Panc1 (cell line): ENCODE results near the gene CDH23. TPM values are rescaled to one million over a fixed set of nuclear protein-coding genes. Genes with fewer than 3 reads are reported as not detected.

Source experiments
- ATAC-seq: fragments of 200-7000 bp; cut with Tn5 transposase; 2 replicates; pipeline ENCODE4 v1.9.1; 2020; ENCODE audit warnings: mild to moderate bottlenecking, moderate library complexity
- BruUV-seq: library from RNA; stranded (reverse); fragments of 400-500 nt; replicated peaks from 2 replicates; lab custom pipeline; 2021; lab: Mats Ljungman, UMichigan
- CTCF ChIA-PET: fragments of 300-600 bp; sonication (Branson Sonifier 250); formaldehyde crosslinking; loops from one replicate; lab custom pipeline; 2022; ENCODE audit warnings: antibody characterized with exemption; lab: Charles Lee
- POLR2A ChIA-PET: fragments of 300-600 bp; sonication (Branson Sonifier 250); formaldehyde crosslinking; loops from one replicate; lab custom pipeline; 2022; ENCODE audit warnings: antibody characterized with exemption; lab: Charles Lee
- DNase-seq: peaks from one replicate; pipeline ENCODE4 v3.0.0-alpha.2; 2010; ENCODE audit warnings: low read depth, low spot score
- H3K27ac ChIP-seq: 2 replicates; pipeline ENCODE4 v1.5.1; 2011; ENCODE audit warnings: mild to moderate bottlenecking, low read length, inconsistent platforms
- H3K27me3 ChIP-seq: fragments of 200-500 bp; sonication (Bioruptor generic); 2 replicates; pipeline ENCODE4 v1.6.0; 2014; ENCODE audit warnings: low read length, inconsistent platforms; ENCODE audit not compliant: control insufficient read depth, insufficient read depth
- H3K36me3 ChIP-seq: fragments of 200-500 bp; sonication (Bioruptor generic); 2 replicates; pipeline ENCODE4 v1.5.1; 2014; ENCODE audit warnings: inconsistent platforms, mild to moderate bottlenecking, low read length, moderate library complexity; ENCODE audit not compliant: control insufficient read depth, insufficient read depth
- H3K4me1 ChIP-seq: 2 replicates; pipeline ENCODE4 v1.5.1; 2011; ENCODE audit warnings: inconsistent platforms, mild to moderate bottlenecking, low read length, moderate library complexity; ENCODE audit not compliant: control insufficient read depth, insufficient read depth
- H3K4me3 ChIP-seq, 2 experiments: 2 replicates each; pipeline ENCODE4 v1.5.1; 2011 to 2012; ENCODE audit warnings: low read depth in 2 of 2, low read length in 2 of 2, mild to moderate bottlenecking in 2 of 2, inconsistent platforms in 1 of 2, moderate library complexity in 1 of 2
- H3K9me3 ChIP-seq: fragments of 200-500 bp; sonication (Bioruptor generic); 2 replicates; pipeline ENCODE4 v1.5.1; 2014; ENCODE audit warnings: low read depth, mild to moderate bottlenecking, inconsistent platforms, low read length, moderate library complexity; ENCODE audit not compliant: control insufficient read depth, insufficient read depth
- CTCF ChIP-seq: fragments of 450-650 bp; IDR thresholded peaks from 2 replicates; pipeline ENCODE4 v1.5.1; 2017; ENCODE audit warnings: mild to moderate bottlenecking
- POLR2AphosphoS5 ChIP-seq: IDR thresholded peaks from 2 replicates; pipeline ENCODE4 v1.6.1; 2012; ENCODE audit warnings: mild to moderate bottlenecking, low read depth, low read length, moderate library complexity
- REST ChIP-seq, 2 experiments: IDR thresholded peaks; 2 replicates each; pipeline ENCODE4 v1.6.1; 2011 to 2012; ENCODE audit warnings: low read depth in 2 of 2, control low read depth in 1 of 2, low read length in 1 of 2, mild to moderate bottlenecking in 1 of 2, moderate library complexity in 1 of 2; ENCODE audit not compliant: insufficient read depth in 1 of 2
- SIN3A ChIP-seq: IDR thresholded peaks from 2 replicates; pipeline ENCODE4 v1.6.1; 2012; ENCODE audit warnings: low read depth, mild to moderate bottlenecking, low read length, moderate library complexity, borderline replicate concordance; ENCODE audit not compliant: insufficient read depth
- TCF7L2 ChIP-seq: IDR thresholded peaks from 2 replicates; pipeline ENCODE4 v1.6.1; 2011; ENCODE audit warnings: mild to moderate bottlenecking, low read depth, low read length, inconsistent platforms
- in situ Hi-C: cut with HindIII; loops from 2 replicates; pipeline ENCODE4 v1.10.0; 2016; ENCODE audit warnings: low sequenced_read_pairs, low pct_unique_long_range_greater_than_20kb
- intact Hi-C: fragments of 100-400 bp; cut with micrococcal nuclease; formaldehyde crosslinking; loops from one replicate; pipeline ENCODE4 v1.10.0; 2022; ENCODE audit not compliant: unreplicated experiment
- total RNA-seq: library from RNA; stranded (reverse); gene quantifications from one replicate; pipeline ENCODE4 v1.2.1, GENCODE V29; 2021; ENCODE audit not compliant: unreplicated experiment

CDH23 gene
- total RNA-seq, 1 experiment from 2014 or later, result 2.7 TPM

- TF ChIP-seq TCF7L2 (no peak), CTCF (no peak), SIN3A (no peak), POLR2AphosphoS5 (no peak)
- no peaks in the 10 kb centered on the region for H3K4me1 ChIP-seq
- H3K36me3 ChIP-seq, result no peaks in the 10 kb centered on the region
- no peak overlapping the region for H3K4me3 ChIP-seq
- no peaks in the 10 kb centered on the region for H3K27me3 ChIP-seq
- intact Hi-C loops, result no loop called here
- no TSS peak for BruUV-seq
- DNase-seq (no peak), ATAC-seq (peak; percentile 11; the same call in 1 of the 2 replicates)
- POLR2A ChIA-PET, result no interaction called here
- no peak overlapping the region for H3K27ac ChIP-seq
- CTCF ChIA-PET, result interaction anchor here (0.8 kb wide), 2 partner anchors 69 to 324 kb away, joined by 3 read pairs; no protein-coding TSS in a partner anchor
- H3K9me3 ChIP-seq, result no peaks in the 10 kb centered on the region
- in situ Hi-C loops, result no loop called here
These were observed 242.4 kb downstream of the CDH23 start for GRCh38 chr10:71638822-71639719.

GRCh38 chr10:71640607-71641006, 243.9 kb downstream of the CDH23 start:
- H3K4me1 ChIP-seq, result no peaks in the 10 kb centered on the region
- no peak overlapping the region for H3K4me3 ChIP-seq
- POLR2A ChIA-PET, result no interaction called here
- no peaks in the 10 kb centered on the region for H3K9me3 ChIP-seq
- in situ Hi-C loops, result no loop called here
- no peaks in the 10 kb centered on the region for H3K36me3 ChIP-seq
- TF ChIP-seq CTCF, result no peak
- no peak for TF ChIP-seq REST (IDR thresholded peaks at IDR 0.05; ENCODE audit: insufficient read depth in 1 of 2, low read depth in 2 of 2, low read length in 1 of 2)
- TF ChIP-seq TCF7L2, result no peak
- no peak for TF ChIP-seq POLR2AphosphoS5
- no peak for TF ChIP-seq SIN3A
- intact Hi-C loops, result no loop called here
- DNase-seq (no peak), ATAC-seq (no peak)
- H3K27me3 ChIP-seq, result no peaks in the 10 kb centered on the region
- CTCF ChIA-PET, result interaction anchor here (0.6 to 1.1 kb wide), 2 partner anchors 19 to 29 kb away, joined by 3 read pairs; no protein-coding TSS in a partner anchor
- no TSS peak for BruUV-seq
- no peak overlapping the region for H3K27ac ChIP-seq
